Measurements from ENCODE around the gene TRIM25.

TRIM25 gene

GRCh38 chr17:56902348-56902747 lies 11.5 kb downstream of the TRIM25 start:
- H3K4me1 ChIP-seq (ENCODE audit: control insufficient read depth, insufficient read depth, low read length): peaks cover 11% of the 10 kb centered on the region
- H3K9me3 ChIP-seq (ENCODE audit: control insufficient read depth, low read length): no peaks in the 10 kb centered on the region
- no peak overlapping the region for H3K9ac ChIP-seq (ENCODE audit: low read length)
- no peak overlapping the region for H3K4me3 ChIP-seq (ENCODE audit: low read length)
- H3K27me3 ChIP-seq (ENCODE audit: control insufficient read depth, insufficient read depth, low read length): no peaks in the 10 kb centered on the region
- peaks cover 43% of the 10 kb centered on the region for H3K36me3 ChIP-seq (ENCODE audit: control insufficient read depth, insufficient read depth, low read length)

GRCh38 chr17:56899403-56899802 lies 14.4 kb downstream of the TRIM25 start:
- H3K9ac ChIP-seq (ENCODE audit: low read length): no peak overlapping the region
- H3K27me3 ChIP-seq (ENCODE audit: control insufficient read depth, insufficient read depth, low read length): no peaks in the 10 kb centered on the region
- H3K36me3 ChIP-seq (ENCODE audit: control insufficient read depth, insufficient read depth, low read length): peaks cover 54% of the 10 kb centered on the region
- no peak overlapping the region for H3K4me3 ChIP-seq (ENCODE audit: low read length)
- H3K9me3 ChIP-seq (ENCODE audit: control insufficient read depth, low read length): no peaks in the 10 kb centered on the region
- peaks cover 16% of the 10 kb centered on the region for H3K4me1 ChIP-seq (ENCODE audit: control insufficient read depth, insufficient read depth, low read length)

DNA sequence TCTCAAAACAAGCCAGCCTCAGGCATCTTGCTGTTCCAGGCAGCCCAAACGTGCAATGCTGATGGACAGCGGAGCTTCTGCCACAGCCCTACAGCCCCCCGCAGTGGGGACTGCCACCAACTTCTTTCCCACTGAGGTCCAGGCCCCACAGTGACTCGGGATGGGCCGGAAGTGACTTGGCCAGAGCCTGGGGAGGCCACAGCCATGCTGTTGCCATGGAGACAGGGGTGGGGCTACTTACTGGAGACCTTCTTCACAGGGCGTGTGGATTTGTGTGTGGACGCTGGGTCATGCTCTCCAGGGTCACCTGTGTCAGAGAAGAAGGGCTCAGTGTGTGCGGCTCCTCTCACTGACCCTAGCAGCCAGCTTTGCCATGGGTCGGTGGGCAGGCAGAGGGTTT lies 15.0 kb downstream of the TRIM25 start:
- Histone ChIP-seq H3K27me3 (ENCODE audit: control insufficient read depth, insufficient read depth, low read length) (no peaks in the 10 kb centered on the region), H3K36me3 (ENCODE audit: control insufficient read depth, insufficient read depth, low read length) (peaks cover 51% of the 10 kb centered on the region), H3K4me3 (ENCODE audit: low read length) (no peak overlapping the region), H3K9ac (ENCODE audit: low read length) (no peak overlapping the region), H3K4me1 (ENCODE audit: control insufficient read depth, insufficient read depth, low read length) (peaks cover 16% of the 10 kb centered on the region), H3K9me3 (ENCODE audit: control insufficient read depth, low read length) (no peaks in the 10 kb centered on the region)

GRCh38 chr17:56897646-56898424 lies 16.0 kb downstream of the TRIM25 start:
- Histone ChIP-seq H3K9ac (ENCODE audit: low read length) (no peak overlapping the region), H3K4me1 (ENCODE audit: control insufficient read depth, insufficient read depth, low read length) (peaks cover 16% of the 10 kb centered on the region), H3K36me3 (ENCODE audit: control insufficient read depth, insufficient read depth, low read length) (peaks cover 60% of the 10 kb centered on the region), H3K27me3 (ENCODE audit: control insufficient read depth, insufficient read depth, low read length) (no peaks in the 10 kb centered on the region), H3K9me3 (ENCODE audit: control insufficient read depth, low read length) (no peaks in the 10 kb centered on the region), H3K4me3 (ENCODE audit: low read length) (no peak overlapping the region)

- H3K4me1 ChIP-seq (ENCODE audit: control insufficient read depth, insufficient read depth, low read length): peaks cover 16% of the 10 kb centered on the region
- no peaks in the 10 kb centered on the region for H3K9me3 ChIP-seq (ENCODE audit: control insufficient read depth, low read length)
- H3K27me3 ChIP-seq (ENCODE audit: control insufficient read depth, insufficient read depth, low read length): no peaks in the 10 kb centered on the region
- no peak overlapping the region for H3K9ac ChIP-seq (ENCODE audit: low read length)
- H3K4me3 ChIP-seq (ENCODE audit: low read length): no peak overlapping the region
- peaks cover 57% of the 10 kb centered on the region for H3K36me3 ChIP-seq (ENCODE audit: control insufficient read depth, insufficient read depth, low read length)
Observed at GRCh38 chr17:56896968-56897359, 16.9 kb downstream of the TRIM25 start.

DNA sequence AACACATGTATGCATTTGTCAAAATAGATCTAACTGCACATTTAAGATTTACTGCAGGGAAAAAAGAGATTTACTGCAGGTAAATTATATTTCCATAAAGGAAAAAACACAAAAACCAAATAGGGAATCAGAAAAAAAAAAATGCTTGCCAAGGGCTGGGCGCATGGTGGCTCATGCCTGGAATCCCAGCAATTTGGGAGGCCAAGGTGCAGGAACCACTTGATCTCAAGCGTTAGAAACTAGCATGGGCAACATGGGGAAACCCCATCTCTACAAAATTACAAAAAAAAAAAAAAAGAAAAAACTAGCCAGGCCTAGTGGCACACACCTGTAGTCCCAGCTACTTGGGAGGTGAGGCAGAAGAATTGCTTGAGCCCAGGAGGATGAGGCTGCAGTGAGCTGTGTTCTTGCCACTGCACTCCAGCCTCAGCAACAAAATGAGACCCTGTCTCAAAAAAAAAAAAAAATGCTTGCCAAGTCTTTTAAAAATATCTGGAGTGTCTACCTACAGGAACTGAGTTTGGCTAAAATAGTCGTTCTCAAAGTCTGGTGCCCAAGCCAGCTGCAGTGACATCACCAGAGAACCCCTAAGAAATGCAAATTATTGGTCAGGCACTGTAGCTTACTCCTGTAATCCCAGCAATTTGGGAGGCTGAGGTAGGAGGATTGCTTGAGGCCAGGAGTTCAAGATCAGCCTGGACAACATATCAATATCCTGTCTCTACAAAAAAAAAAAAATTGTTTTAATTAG lies 17.5 kb downstream of the TRIM25 start:
- Histone ChIP-seq H3K36me3 (ENCODE audit: control insufficient read depth, insufficient read depth, low read length) (peaks cover 57% of the 10 kb centered on the region), H3K9me3 (ENCODE audit: control insufficient read depth, low read length) (no peaks in the 10 kb centered on the region), H3K4me1 (ENCODE audit: control insufficient read depth, insufficient read depth, low read length) (peaks cover 16% of the 10 kb centered on the region), H3K4me3 (ENCODE audit: low read length) (no peak overlapping the region), H3K27me3 (ENCODE audit: control insufficient read depth, insufficient read depth, low read length) (no peaks in the 10 kb centered on the region), H3K9ac (ENCODE audit: low read length) (no peak overlapping the region)

DNA sequence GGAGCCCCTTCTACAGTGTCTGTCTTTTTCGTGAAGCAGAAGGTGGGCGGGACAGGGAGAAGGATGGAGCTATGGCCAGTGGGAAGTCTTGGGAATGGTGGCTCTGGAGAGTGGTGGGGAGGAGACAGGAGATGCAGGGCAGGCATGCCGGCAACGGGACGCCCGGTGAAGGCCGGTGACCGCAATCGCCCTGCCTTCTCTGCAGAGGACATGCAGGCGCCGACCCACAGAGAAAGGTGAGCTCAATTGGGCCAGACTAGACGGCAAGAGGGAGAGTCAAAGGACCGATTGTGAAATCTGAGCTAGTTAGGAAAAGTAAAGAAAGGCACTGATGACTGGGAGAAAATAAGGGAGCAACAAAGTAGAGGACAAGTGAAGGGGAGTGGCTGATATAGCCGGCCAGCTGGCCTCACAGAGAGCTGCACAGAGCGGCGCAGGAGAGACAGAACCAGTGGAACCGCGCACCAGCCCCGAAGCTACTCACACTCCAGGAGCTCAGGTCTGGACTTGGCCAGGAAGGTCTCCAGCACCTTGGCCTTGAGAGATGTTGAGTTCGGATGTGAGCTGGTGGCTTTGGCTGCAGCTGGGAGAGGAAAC lies 18.9 kb downstream of the TRIM25 start:
- Histone ChIP-seq H3K9ac (ENCODE audit: low read length) (no peak overlapping the region), H3K9me3 (ENCODE audit: control insufficient read depth, low read length) (no peaks in the 10 kb centered on the region), H3K27me3 (ENCODE audit: control insufficient read depth, insufficient read depth, low read length) (no peaks in the 10 kb centered on the region), H3K4me1 (ENCODE audit: control insufficient read depth, insufficient read depth, low read length) (peaks cover 16% of the 10 kb centered on the region), H3K4me3 (ENCODE audit: low read length) (no peak overlapping the region), H3K36me3 (ENCODE audit: control insufficient read depth, insufficient read depth, low read length) (peaks cover 57% of the 10 kb centered on the region)

DNA sequence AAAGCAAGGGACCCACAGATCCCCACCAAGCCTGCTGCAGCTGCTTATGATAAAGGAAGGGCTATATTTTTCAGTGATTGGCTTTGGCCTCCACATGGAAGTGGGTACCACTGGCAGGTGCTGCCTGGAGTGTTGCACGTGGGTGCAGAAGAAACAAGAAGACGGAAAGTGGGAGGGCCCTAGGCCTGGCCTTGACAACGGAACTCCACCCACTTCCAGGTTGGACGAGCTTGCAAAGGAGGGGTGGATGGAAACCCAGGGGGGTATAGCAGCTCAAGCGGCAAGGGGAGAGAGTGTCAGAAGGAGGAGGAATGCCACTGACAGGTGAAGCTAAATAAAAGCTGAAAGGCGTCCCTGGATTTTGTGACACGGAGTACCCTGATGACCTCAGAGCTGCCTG lies 20.3 kb downstream of the TRIM25 start:
- no peaks in the 10 kb centered on the region for H3K9me3 ChIP-seq (ENCODE audit: control insufficient read depth, low read length)
- peaks cover 48% of the 10 kb centered on the region for H3K36me3 ChIP-seq (ENCODE audit: control insufficient read depth, insufficient read depth, low read length)
- no peak overlapping the region for H3K4me3 ChIP-seq (ENCODE audit: low read length)
- no peaks in the 10 kb centered on the region for H3K27me3 ChIP-seq (ENCODE audit: control insufficient read depth, insufficient read depth, low read length)
- no peak overlapping the region for H3K9ac ChIP-seq (ENCODE audit: low read length)
- peaks cover 20% of the 10 kb centered on the region for H3K4me1 ChIP-seq (ENCODE audit: control insufficient read depth, insufficient read depth, low read length)

DNA sequence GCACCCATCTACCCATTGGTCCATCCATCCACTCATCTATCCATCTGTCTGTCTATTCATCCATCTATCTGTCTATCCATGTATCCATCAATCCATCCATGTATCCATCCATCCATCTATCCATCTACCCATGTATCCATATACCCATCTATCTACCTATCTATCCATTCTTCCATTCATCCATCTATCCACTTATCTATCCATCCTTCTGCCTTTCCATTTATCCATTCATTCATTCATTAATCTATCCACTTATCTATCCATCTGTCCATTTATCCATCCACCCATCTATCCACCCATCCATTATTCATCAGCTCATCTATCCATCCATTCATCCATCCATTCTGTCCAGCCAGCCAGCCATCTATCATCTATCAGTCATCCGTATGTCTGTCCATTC lies 21.5 kb downstream of the TRIM25 start:
- no peaks in the 10 kb centered on the region for H3K27me3 ChIP-seq (ENCODE audit: control insufficient read depth, insufficient read depth, low read length)
- H3K36me3 ChIP-seq (ENCODE audit: control insufficient read depth, insufficient read depth, low read length): peaks cover 44% of the 10 kb centered on the region
- H3K9ac ChIP-seq (ENCODE audit: low read length): no peak overlapping the region
- no peak overlapping the region for H3K4me3 ChIP-seq (ENCODE audit: low read length)
- peaks cover 21% of the 10 kb centered on the region for H3K4me1 ChIP-seq (ENCODE audit: control insufficient read depth, insufficient read depth, low read length)
- peaks cover 2% of the 10 kb centered on the region for H3K9me3 ChIP-seq (ENCODE audit: control insufficient read depth, low read length)

DNA sequence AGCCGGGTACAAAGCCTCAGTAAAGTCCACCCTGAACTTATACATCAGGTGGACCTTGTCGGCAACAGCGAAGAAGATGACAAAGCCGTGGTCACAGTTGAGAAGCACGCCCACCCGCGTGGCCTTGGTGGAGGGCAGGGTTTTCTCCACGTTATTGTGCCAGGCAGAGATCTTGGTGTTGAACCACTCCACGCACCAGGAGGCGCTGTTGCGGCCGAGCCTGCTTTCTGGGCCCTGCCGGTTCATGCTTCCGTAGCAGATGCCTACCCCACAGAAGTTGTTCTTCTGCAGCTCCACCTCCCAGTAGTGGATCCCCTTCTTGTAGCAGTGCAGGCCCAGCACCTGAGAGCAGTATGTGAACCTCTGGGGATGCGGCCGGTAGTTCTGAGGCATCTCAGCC lies 22.1 kb downstream of the TRIM25 start:
- no peak overlapping the region for H3K4me3 ChIP-seq (ENCODE audit: low read length)
- H3K27me3 ChIP-seq (ENCODE audit: control insufficient read depth, insufficient read depth, low read length): no peaks in the 10 kb centered on the region
- H3K9me3 ChIP-seq (ENCODE audit: control insufficient read depth, low read length): peaks cover 5% of the 10 kb centered on the region
- H3K9ac ChIP-seq (ENCODE audit: low read length): no peak overlapping the region
- peaks cover 22% of the 10 kb centered on the region for H3K4me1 ChIP-seq (ENCODE audit: control insufficient read depth, insufficient read depth, low read length)
- peaks cover 44% of the 10 kb centered on the region for H3K36me3 ChIP-seq (ENCODE audit: control insufficient read depth, insufficient read depth, low read length)

DNA sequence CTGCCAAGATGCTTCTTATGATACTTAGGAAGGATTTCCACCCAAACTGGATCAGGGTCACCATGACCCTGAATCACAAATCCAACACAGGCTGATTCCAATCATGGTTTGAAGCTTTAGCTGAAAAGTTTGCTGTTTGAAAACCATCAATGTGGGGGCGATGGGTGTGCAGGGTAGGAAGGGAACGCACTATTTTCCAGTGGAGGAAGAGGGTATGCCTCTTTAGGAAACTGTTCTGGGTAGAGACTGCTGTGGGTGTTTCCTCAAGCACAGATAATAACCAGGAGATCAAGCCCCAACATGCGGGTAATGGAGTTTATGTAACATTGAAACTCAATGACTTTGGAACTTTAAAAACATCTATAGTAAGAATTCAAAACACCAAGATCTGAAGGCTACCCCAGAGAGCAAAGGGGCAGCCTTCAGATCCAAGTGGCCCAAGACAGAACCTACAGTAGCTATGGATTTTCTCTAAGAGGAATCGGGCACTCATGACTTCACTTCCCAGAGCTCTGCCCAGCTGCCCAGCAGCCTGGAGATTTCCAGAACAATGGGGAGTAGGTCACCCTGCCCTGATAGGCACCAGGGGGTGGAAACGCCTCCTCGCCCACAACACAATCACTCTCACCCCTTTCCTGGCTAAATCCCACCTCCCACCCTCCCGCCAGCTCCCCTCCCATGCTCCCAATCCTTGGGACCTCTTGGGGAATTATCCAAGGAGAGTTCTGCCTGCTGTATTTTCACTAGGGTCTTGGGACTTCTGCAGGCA lies 22.8 kb downstream of the TRIM25 start:
- peaks cover 44% of the 10 kb centered on the region for H3K36me3 ChIP-seq (ENCODE audit: control insufficient read depth, insufficient read depth, low read length)
- H3K9ac ChIP-seq (ENCODE audit: low read length): no peak overlapping the region

More for the DNA sequence above, 22.8 kb downstream of the TRIM25 start:
- Histone ChIP-seq H3K4me1 (ENCODE audit: control insufficient read depth, insufficient read depth, low read length) (peaks cover 28% of the 10 kb centered on the region), H3K27me3 (ENCODE audit: control insufficient read depth, insufficient read depth, low read length) (no peaks in the 10 kb centered on the region), H3K9me3 (ENCODE audit: control insufficient read depth, low read length) (peaks cover 5% of the 10 kb centered on the region), H3K4me3 (ENCODE audit: low read length) (no peak overlapping the region)

Measured in mucosa of stomach (tissue), 1 donor.